ENCODE results near the gene INIP. TPM values are rescaled to one million over a fixed set of nuclear protein-coding genes. Genes with fewer than 3 reads are reported as not detected.
A peak's percentile ranks its signal among the peaks of the same experiment; 100 is the strongest.

Gene INIP
- polyA plus RNA-seq, 2 of the 4 experiments (the other 2 are of a cell fraction): 20.7 to 40.0 TPM

DNA sequence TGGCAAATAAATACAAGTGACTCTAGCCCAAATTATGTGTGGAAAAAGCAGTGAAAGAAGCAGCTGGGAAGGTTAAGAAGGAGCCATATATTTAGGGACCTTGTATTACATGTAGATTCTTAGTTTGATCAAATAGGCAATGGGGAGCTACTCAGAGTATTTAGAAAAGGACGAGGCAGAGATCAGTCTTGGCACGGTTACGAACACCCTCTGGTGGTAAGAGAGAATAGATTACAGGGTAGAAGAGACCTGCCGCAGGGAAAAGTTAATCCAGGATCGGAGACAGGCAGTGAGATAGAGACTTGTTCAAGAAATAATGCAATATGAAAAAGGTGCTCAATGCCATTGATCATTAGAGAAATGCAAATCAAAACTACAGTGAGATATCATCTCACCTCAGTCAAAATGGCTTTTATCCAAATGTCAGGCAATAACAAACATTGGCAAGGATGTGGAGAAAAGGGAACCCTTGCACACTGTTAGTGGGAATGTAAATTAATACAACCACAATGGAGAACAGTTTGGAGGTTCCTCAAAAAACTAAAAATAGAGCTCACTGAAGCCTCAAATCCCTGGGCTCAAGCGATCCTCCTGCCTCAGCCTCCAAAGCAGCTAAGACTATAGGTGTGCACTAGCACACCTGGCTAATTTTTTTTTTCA lies 12.0 kb downstream of the INIP start:
- DNase-seq (ENCODE audit: low read depth in 1 of 2, low spot score in 1 of 2) (peak in 1 of 2 experiments; percentile 48), FAIRE-seq (peak; percentile 59), ATAC-seq (peak; percentile 82 to 87)
- ChIA-PET CTCF (interaction anchor here (1.0 to 2.3 kb wide), 7 partner anchors 8 to 608 kb away, joined by 3 to 9 read pairs (median 3); no protein-coding TSS in a partner anchor), POLR2A (no interaction called here)
- Histone ChIP-seq H3K4me2 (no peak overlapping the region), H3K4me1 (no peaks in the 10 kb centered on the region), H3K4me3 (no peak overlapping the region), H3K9me3 (no peaks in the 10 kb centered on the region), H3K27ac (no peak overlapping the region)
- WGBS (ENCODE audit: missing lambda C conversion rate): 60% methylated on average over 6 of the region's 6 CpGs
- TF ChIP-seq RNF2 (IDR thresholded peaks at IDR 0.05; ENCODE audit: borderline replicate concordance, low read depth) (no peak), CEBPB (IDR thresholded peaks at IDR 0.05) (no peak), RAD21 (conservative IDR thresholded peaks at IDR 0.05 in 1 of 2, IDR thresholded peaks at IDR 0.05 in 1 of 2) (peak; percentile 44 to 54; a peak in 4 of 5 replicates), SMC3 (IDR thresholded peaks at IDR 0.05) (peak; percentile 37; the same call in 1 of the 3 replicates)
- TF ChIP-seq, protein P1, sequence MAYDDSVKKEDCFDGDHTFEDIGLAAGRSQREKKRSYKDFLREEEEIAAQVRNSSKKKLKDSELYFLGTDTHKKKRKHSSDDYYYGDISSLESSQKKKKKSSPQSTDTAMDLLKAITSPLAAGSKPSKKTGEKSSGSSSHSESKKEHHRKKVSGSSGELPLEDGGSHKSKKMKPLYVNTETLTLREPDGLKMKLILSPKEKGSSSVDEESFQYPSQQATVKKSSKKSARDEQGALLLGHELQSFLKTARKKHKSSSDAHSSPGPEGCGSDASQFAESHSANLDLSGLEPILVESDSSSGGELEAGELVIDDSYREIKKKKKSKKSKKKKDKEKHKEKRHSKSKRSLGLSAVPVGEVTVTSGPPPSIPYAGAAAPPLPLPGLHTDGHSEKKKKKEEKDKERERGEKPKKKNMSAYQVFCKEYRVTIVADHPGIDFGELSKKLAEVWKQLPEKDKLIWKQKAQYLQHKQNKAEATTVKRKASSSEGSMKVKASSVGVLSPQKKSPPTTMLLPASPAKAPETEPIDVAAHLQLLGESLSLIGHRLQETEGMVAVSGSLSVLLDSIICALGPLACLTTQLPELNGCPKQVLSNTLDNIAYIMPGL (CRISPR knock-in tag; IDR thresholded peaks at IDR 0.05; ENCODE audit: borderline replicate concordance): no peak
- TF ChIP-seq, protein P2, sequence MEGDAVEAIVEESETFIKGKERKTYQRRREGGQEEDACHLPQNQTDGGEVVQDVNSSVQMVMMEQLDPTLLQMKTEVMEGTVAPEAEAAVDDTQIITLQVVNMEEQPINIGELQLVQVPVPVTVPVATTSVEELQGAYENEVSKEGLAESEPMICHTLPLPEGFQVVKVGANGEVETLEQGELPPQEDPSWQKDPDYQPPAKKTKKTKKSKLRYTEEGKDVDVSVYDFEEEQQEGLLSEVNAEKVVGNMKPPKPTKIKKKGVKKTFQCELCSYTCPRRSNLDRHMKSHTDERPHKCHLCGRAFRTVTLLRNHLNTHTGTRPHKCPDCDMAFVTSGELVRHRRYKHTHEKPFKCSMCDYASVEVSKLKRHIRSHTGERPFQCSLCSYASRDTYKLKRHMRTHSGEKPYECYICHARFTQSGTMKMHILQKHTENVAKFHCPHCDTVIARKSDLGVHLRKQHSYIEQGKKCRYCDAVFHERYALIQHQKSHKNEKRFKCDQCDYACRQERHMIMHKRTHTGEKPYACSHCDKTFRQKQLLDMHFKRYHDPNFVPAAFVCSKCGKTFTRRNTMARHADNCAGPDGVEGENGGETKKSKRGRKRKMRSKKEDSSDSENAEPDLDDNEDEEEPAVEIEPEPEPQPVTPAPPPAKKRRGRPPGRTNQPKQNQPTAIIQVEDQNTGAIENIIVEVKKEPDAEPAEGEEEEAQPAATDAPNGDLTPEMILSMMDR (IDR thresholded peaks at IDR 0.05): peak; percentile 44

DNA sequence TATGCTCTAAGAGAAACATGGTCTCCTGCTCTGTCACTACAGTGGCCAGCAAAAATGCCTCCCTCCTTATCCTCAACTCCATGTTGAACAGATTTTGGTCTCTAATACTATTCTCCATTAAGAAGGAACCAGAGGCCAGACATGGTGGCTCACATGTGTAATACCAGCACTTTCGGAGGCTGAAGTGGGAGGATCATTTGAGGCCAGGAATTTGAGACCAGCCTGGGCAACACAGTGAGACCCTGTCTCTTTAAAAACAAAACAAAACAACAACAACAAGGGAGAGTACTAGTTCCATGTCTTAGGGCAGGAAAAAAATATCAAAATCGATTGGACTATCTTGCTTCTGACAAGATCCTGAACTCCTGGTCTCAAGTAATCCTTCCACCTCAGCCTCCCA lies 14.6 kb downstream of the INIP start:
- ChIA-PET CTCF (no interaction called here), POLR2A (no interaction called here)
- 69% methylated on average over 2 of the region's 2 CpGs for WGBS (ENCODE audit: missing lambda C conversion rate)
- DNase-seq (ENCODE audit: low read depth in 1 of 2, low spot score in 1 of 2) (no peak), ATAC-seq (no peak), FAIRE-seq (no peak)
- Histone ChIP-seq H3K9me3 (no peaks in the 10 kb centered on the region), H3K4me2 (no peak overlapping the region), H3K4me3 (no peak overlapping the region), H3K4me1 (no peaks in the 10 kb centered on the region), H3K27ac (no peak overlapping the region)
- TF ChIP-seq GATA3 (IDR thresholded peaks at IDR 0.05; ENCODE audit: borderline replicate concordance) (no peak), PHF8 (IDR thresholded peaks at IDR 0.05; ENCODE audit: borderline replicate concordance, low read depth) (no peak), HOXB13 (CRISPR knock-in tag; IDR thresholded peaks at IDR 0.05; ENCODE audit: low read depth) (no peak), SREBF2 (IDR thresholded peaks at IDR 0.05) (no peak), RAD21 (conservative IDR thresholded peaks at IDR 0.05 in 1 of 2, IDR thresholded peaks at IDR 0.05 in 1 of 2) (no peak), SMC3 (IDR thresholded peaks at IDR 0.05) (no peak), KDM5A (IDR thresholded peaks at IDR 0.05) (no peak), JUNB (IDR thresholded peaks at IDR 0.05) (no peak), ZFP36 (IDR thresholded peaks at IDR 0.05; ENCODE audit: borderline replicate concordance, partially characterized antibody) (no peak), HEYL (CRISPR knock-in tag; IDR thresholded peaks at IDR 0.05) (no peak), RNF2 (IDR thresholded peaks at IDR 0.05; ENCODE audit: borderline replicate concordance, low read depth) (no peak)
- TF ChIP-seq, protein P2 (IDR thresholded peaks at IDR 0.05): no peak
- TF ChIP-seq, protein P3, sequence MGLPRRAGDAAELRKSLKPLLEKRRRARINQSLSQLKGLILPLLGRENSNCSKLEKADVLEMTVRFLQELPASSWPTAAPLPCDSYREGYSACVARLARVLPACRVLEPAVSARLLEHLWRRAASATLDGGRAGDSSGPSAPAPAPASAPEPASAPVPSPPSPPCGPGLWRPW (IDR thresholded peaks at IDR 0.05): no peak
- TF ChIP-seq, protein P4, sequence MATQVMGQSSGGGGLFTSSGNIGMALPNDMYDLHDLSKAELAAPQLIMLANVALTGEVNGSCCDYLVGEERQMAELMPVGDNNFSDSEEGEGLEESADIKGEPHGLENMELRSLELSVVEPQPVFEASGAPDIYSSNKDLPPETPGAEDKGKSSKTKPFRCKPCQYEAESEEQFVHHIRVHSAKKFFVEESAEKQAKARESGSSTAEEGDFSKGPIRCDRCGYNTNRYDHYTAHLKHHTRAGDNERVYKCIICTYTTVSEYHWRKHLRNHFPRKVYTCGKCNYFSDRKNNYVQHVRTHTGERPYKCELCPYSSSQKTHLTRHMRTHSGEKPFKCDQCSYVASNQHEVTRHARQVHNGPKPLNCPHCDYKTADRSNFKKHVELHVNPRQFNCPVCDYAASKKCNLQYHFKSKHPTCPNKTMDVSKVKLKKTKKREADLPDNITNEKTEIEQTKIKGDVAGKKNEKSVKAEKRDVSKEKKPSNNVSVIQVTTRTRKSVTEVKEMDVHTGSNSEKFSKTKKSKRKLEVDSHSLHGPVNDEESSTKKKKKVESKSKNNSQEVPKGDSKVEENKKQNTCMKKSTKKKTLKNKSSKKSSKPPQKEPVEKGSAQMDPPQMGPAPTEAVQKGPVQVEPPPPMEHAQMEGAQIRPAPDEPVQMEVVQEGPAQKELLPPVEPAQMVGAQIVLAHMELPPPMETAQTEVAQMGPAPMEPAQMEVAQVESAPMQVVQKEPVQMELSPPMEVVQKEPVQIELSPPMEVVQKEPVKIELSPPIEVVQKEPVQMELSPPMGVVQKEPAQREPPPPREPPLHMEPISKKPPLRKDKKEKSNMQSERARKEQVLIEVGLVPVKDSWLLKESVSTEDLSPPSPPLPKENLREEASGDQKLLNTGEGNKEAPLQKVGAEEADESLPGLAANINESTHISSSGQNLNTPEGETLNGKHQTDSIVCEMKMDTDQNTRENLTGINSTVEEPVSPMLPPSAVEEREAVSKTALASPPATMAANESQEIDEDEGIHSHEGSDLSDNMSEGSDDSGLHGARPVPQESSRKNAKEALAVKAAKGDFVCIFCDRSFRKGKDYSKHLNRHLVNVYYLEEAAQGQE (IDR thresholded peaks at IDR 0.05): no peak
- TF ChIP-seq, protein P5, sequence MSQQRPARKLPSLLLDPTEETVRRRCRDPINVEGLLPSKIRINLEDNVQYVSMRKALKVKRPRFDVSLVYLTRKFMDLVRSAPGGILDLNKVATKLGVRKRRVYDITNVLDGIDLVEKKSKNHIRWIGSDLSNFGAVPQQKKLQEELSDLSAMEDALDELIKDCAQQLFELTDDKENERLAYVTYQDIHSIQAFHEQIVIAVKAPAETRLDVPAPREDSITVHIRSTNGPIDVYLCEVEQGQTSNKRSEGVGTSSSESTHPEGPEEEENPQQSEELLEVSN (IDR thresholded peaks at IDR 0.05; ENCODE audit: borderline replicate concordance, low read depth): no peak
